Activated CD8-positive, alpha-beta memory T cell treated with anti-CD3 and anti-CD28 coated beads, Interleukin-2, amount 50 U/mL, for 1 hour (primary cell): ENCODE measurements around the gene GNG12.
"Not testable (repeated sequence)": the region's sequence is repeated elsewhere in the genome, so short reads cannot be mapped to it uniquely, and the experiment has no call there.

Source experiments
- DNase-seq: peaks from one replicate; pipeline ENCODE4 v3.0.0-alpha.2; 2020; ENCODE audit errors: extremely low read depth

Gene GNG12

GRCh38 chr1:67733681-67734322 is 99.5 kb downstream of the GNG12 start:
- DNase-seq = no peak

- DNase-seq = no peak
These were observed 100.5 kb downstream of the GNG12 start for GRCh38 chr1:67732750-67733151.

GRCh38 chr1:67731322-67731721 is 101.9 kb downstream of the GNG12 start:
- DNase-seq = no peak

GRCh38 chr1:67730312-67730711 is 103.0 kb downstream of the GNG12 start:
- DNase-seq = not testable (repeated sequence)

- DNase-seq = no peak
These were observed 103.4 kb downstream of the GNG12 start for GRCh38 chr1:67729872-67730271.

GRCh38 chr1:67726224-67726623 is 107.0 kb downstream of the GNG12 start:
- DNase-seq = no peak

GRCh38 chr1:67724928-67725560 is 108.2 kb downstream of the GNG12 start:
- no peak for DNase-seq

GRCh38 chr1:67723620-67724019 is 109.6 kb downstream of the GNG12 start:
- DNase-seq = no peak

GRCh38 chr1:67723126-67723525 is 110.1 kb downstream of the GNG12 start:
- no peak for DNase-seq

GRCh38 chr1:67722292-67722944 is 110.8 kb downstream of the GNG12 start:
- no peak for DNase-seq

GRCh38 chr1:67721650-67722291 is 111.5 kb downstream of the GNG12 start:
- no peak for DNase-seq

GRCh38 chr1:67721112-67721511 is 112.2 kb downstream of the GNG12 start:
- DNase-seq = no peak

- no peak for DNase-seq
These were observed 113.7 kb downstream of the GNG12 start for GRCh38 chr1:67719329-67720196.

- DNase-seq = no peak
These were observed 115.4 kb downstream of the GNG12 start for GRCh38 chr1:67717876-67718275.

- no peak for DNase-seq
These were observed 116.5 kb downstream of the GNG12 start for GRCh38 chr1:67716800-67717199.

- no peak for DNase-seq
These were observed 117.4 kb downstream of the GNG12 start for GRCh38 chr1:67715819-67716218.

- DNase-seq = no peak
These were observed 120.0 kb downstream of the GNG12 start for GRCh38 chr1:67713057-67713846.

- DNase-seq = no peak
These were observed 121.4 kb downstream of the GNG12 start for GRCh38 chr1:67711855-67712212.

- no peak for DNase-seq
These were observed 122.0 kb downstream of the GNG12 start for GRCh38 chr1:67711158-67711854.

- DNase-seq = no peak
These were observed 122.8 kb downstream of the GNG12 start for GRCh38 chr1:67710417-67710816.
